Gastroesophageal sphincter (tissue), 4 donors: Measurements from ENCODE around the gene IGIP. TPM values are rescaled to one million over a fixed set of nuclear protein-coding genes. Genes with fewer than 3 reads are reported as not detected.

Experiments used
- ATAC-seq: fragments of 150-250 bp; one replicate; pipeline ENCODE4 v1.9.1; 2016; ENCODE audit warnings: mild to moderate bottlenecking, moderate library complexity
- H3K27ac ChIP-seq, 4 donors: fragments of 200-600 bp; sonication (generic) in 3 of 4; 1 replicate in 3 of 4; 2 replicates in 1 of 4; pipeline ENCODE4 v1.5.1; 2016 to 2019
- H3K27me3 ChIP-seq: fragments of 200-600 bp; sonication (generic); one replicate; pipeline ENCODE4 v1.5.1; 2019
- H3K36me3 ChIP-seq, 2 donors: fragments of 200-600 bp; sonication (generic); one replicate each; pipeline ENCODE4 v1.5.1; 2019; ENCODE audit warnings: control low read depth in 1 of 2
- H3K4me1 ChIP-seq, 3 donors: fragments of 200-600 bp; sonication (generic); 1 replicate in 2 of 3; 2 replicates in 1 of 3; pipeline ENCODE4 v1.5.1; 2016 to 2019; ENCODE audit warnings: control low read depth in 2 of 3
- H3K4me3 ChIP-seq, 2 donors: fragments of 200-600 bp; sonication (generic); one replicate each; pipeline ENCODE4 v1.5.1; 2019; ENCODE audit warnings: mild to moderate bottlenecking in 1 of 2, moderate library complexity in 1 of 2
- H3K9me3 ChIP-seq, 3 donors: fragments of 200-600 bp; sonication (generic); one replicate each; pipeline ENCODE4 v1.5.1; 2017 to 2019; ENCODE audit warnings: control low read depth in 2 of 3
- CTCF ChIP-seq, 4 experiments: fragments of 200-600 bp in 2 of 4; fragments of 450-650 bp in 2 of 4; sonication (generic) in 1 of 4; IDR thresholded peaks; one replicate each; pipeline ENCODE4 v1.5.1; 2017 to 2019; ENCODE audit warnings: antibody characterized with exemption in 4 of 4, mild to moderate bottlenecking in 2 of 4, moderate library complexity in 2 of 4
- EP300 ChIP-seq: sonication (generic); formaldehyde crosslinking; IDR thresholded peaks from one replicate; pipeline ENCODE4 v1.6.1; 2017; ENCODE audit warnings: antibody characterized with exemption, mild to moderate bottlenecking
- POLR2A ChIP-seq, 2 donors: fragments of 450-650 bp; IDR thresholded peaks; one replicate each; pipeline ENCODE4 v1.6.1; 2017; ENCODE audit warnings: antibody characterized with exemption in 2 of 2, mild to moderate bottlenecking in 2 of 2, moderate library complexity in 1 of 2
- POLR2AphosphoS5 ChIP-seq: sonication (generic); formaldehyde crosslinking; IDR thresholded peaks from one replicate; pipeline ENCODE4 v1.6.1; 2017; ENCODE audit warnings: antibody characterized with exemption
- WGBS, 2 donors: methylation state at CpG; one replicate each; pipeline ENCODE4 v1.1.5; 2018; ENCODE audit warnings: low coverage in 1 of 2; 5-methylcytosine and 5-hydroxymethylcytosine counted together
- total RNA-seq, 4 donors: library from RNA; depleted of rRNA; stranded (reverse); fragments of >200 nt; gene quantifications; one replicate each; pipeline ENCODE4 v1.1.0, GENCODE V29; 2016

The IGIP gene
- total RNA-seq, 4 donors from 2014 or later, result 26.0 to 36.6 (median 28.7) TPM

GRCh38 chr5:140159014-140159927, 33.5 kb downstream of the IGIP start:
- Histone ChIP-seq H3K27ac (no peak overlapping the region), H3K4me1 (peaks cover 0 to 16% (median 0%) of the 10 kb centered on the region in 3 donors), H3K36me3 (no peaks in the 10 kb centered on the region), H3K27me3 (no peaks in the 10 kb centered on the region), H3K4me3 (no peak overlapping the region), H3K9me3 (no peaks in the 10 kb centered on the region)
- TF ChIP-seq CTCF (IDR thresholded peaks at IDR 0.05), result no peak
- no peak for TF ChIP-seq EP300
- TF ChIP-seq POLR2A (IDR thresholded peaks at IDR 0.05), result no peak
- TF ChIP-seq POLR2AphosphoS5, result no peak
- WGBS, 2 donors, result 19 to 70% methylated on average over 2 to 5 of the region's 7 CpGs
- ATAC-seq, result no peak

GRCh38 chr5:140162275-140162674, 36.5 kb downstream of the IGIP start:
- no peak overlapping the region for H3K4me3 ChIP-seq
- H3K27me3 ChIP-seq, result no peaks in the 10 kb centered on the region
- 66 to 79% methylated on average over 4 to 5 of the region's 5 CpGs for WGBS, 2 donors
- ATAC-seq, result no peak
- H3K4me1 ChIP-seq, result peaks cover 0 to 5% (median 0%) of the 10 kb centered on the region in 3 donors
- H3K36me3 ChIP-seq, result peaks cover 0 to 2% of the 10 kb centered on the region in 2 donors
- no peak overlapping the region for H3K27ac ChIP-seq
- no peak for TF ChIP-seq POLR2AphosphoS5
- TF ChIP-seq POLR2A (IDR thresholded peaks at IDR 0.05), result no peak
- TF ChIP-seq EP300, result no peak
- TF ChIP-seq CTCF (IDR thresholded peaks at IDR 0.05), result no peak
- H3K9me3 ChIP-seq, result no peaks in the 10 kb centered on the region

- Histone ChIP-seq H3K27ac (no peak overlapping the region), H3K27me3 (no peaks in the 10 kb centered on the region), H3K9me3 (no peaks in the 10 kb centered on the region), H3K36me3 (peaks cover 0 to 7% of the 10 kb centered on the region in 2 donors), H3K4me1 (peaks cover 0 to under 1% (median 0%) of the 10 kb centered on the region in 3 donors), H3K4me3 (no peak overlapping the region)
- no peak for ATAC-seq
- WGBS, 2 donors, result 40 to 68% methylated on average over 1 to 4 of the region's 5 CpGs
- TF ChIP-seq CTCF (IDR thresholded peaks at IDR 0.05) (no peak), POLR2AphosphoS5 (no peak), POLR2A (IDR thresholded peaks at IDR 0.05) (no peak), EP300 (no peak)
Observed at GRCh38 chr5:140162781-140163180, 37.0 kb downstream of the IGIP start.

- Histone ChIP-seq H3K27me3 (no peaks in the 10 kb centered on the region), H3K36me3 (peaks cover 0 to 18% of the 10 kb centered on the region in 2 donors), H3K9me3 (no peaks in the 10 kb centered on the region), H3K27ac (no peak overlapping the region), H3K4me1 (no peaks in the 10 kb centered on the region), H3K4me3 (no peak overlapping the region)
- ATAC-seq, result no peak
- TF ChIP-seq POLR2AphosphoS5 (no peak), POLR2A (IDR thresholded peaks at IDR 0.05) (no peak), CTCF (IDR thresholded peaks at IDR 0.05) (no peak)
- 62 to 80% methylated on average over 4 to 5 of the region's 5 CpGs for WGBS, 2 donors
Observed at GRCh38 chr5:140165101-140165922, 39.6 kb downstream of the IGIP start.
